ENCODE measurements around the gene CYP4F8.

GRCh38 chr19:15616627-15617270 lies 1.7 kb downstream of the CYP4F8 start:
- no peak for TF ChIP-seq POLR2A (IDR thresholded peaks at IDR 0.05)
- TF ChIP-seq CTCF (IDR thresholded peaks at IDR 0.05), result no peak

Data from lower leg skin (tissue), 3 donors.